SK-N-SH (cell line): Measurements from ENCODE around the gene DSC3. TPM values are rescaled to one million over a fixed set of nuclear protein-coding genes. Genes with fewer than 3 reads are reported as not detected.

Experiments
- CTCF ChIA-PET: fragments of 300-600, 350-600 bp; formaldehyde crosslinking; extraction: SDS; loops from one replicate; lab custom pipeline; 2021; lab: Yijun Ruan, JAX
- POLR2A ChIA-PET: fragments of 350-600 bp; sonication (Branson Sonifier 250); formaldehyde crosslinking; extraction: SDS; loops from one replicate; lab custom pipeline; 2020; ENCODE audit warnings: antibody characterized with exemption, inconsistent platforms; lab: Yijun Ruan, JAX
- DNase-seq: peaks from one replicate; pipeline ENCODE4 v3.0.0; 2012
- H2AFZ ChIP-seq: fragments of 200-600 bp; sonication (generic); 2 replicates; pipeline ENCODE4 v1.8.1; 2016; ENCODE audit warnings: antibody characterized with exemption, mild to moderate bottlenecking, low read depth
- H3F3A ChIP-seq: fragments of 200-600 bp; sonication (generic); replicated peaks from 2 replicates; pipeline ENCODE3; 2016; ENCODE audit warnings: antibody characterized with exemption, mild to moderate bottlenecking; ENCODE audit not compliant: insufficient read depth
- H3K27ac ChIP-seq, 2 experiments: fragments of 200-500 bp in 1 of 2; fragments of 200-600 bp in 1 of 2; sonication (Bioruptor generic) in 1 of 2; sonication (generic), shearing (Covaris generic) in 1 of 2; 2 replicates each; pipeline versions ENCODE4 v1.5.1 to v1.6.1; 2014 to 2016; ENCODE audit warnings: low read depth in 2 of 2, inconsistent platforms in 1 of 2, low read length in 1 of 2, mild to moderate bottlenecking in 1 of 2, mixed read lengths in 1 of 2
- H3K27me3 ChIP-seq: fragments of 200-600 bp; sonication (generic), shearing (Covaris generic); 2 replicates; pipeline ENCODE4 v1.6.1; 2016; ENCODE audit warnings: mixed run types; ENCODE audit not compliant: insufficient read depth
- H3K36me3 ChIP-seq, 2 experiments: fragments of 200-500 bp in 1 of 2; fragments of 200-600 bp in 1 of 2; sonication (Bioruptor generic) in 1 of 2; sonication (generic) in 1 of 2; replicated peaks in 1 of 2; 2 replicates each; pipeline versions ENCODE3 to v1.5.1; 2014 to 2016; ENCODE audit warnings: low read length in 1 of 2, mild to moderate bottlenecking in 1 of 2; ENCODE audit not compliant: insufficient read depth in 2 of 2, control insufficient read depth in 1 of 2
- H3K4me1 ChIP-seq, 2 experiments: fragments of 200-500 bp in 1 of 2; fragments of 200-600 bp in 1 of 2; sonication (Bioruptor generic) in 1 of 2; sonication (generic), shearing (Covaris generic) in 1 of 2; 2 replicates each; pipeline versions ENCODE4 v1.5.1 to v1.6.1; 2014 to 2016; ENCODE audit warnings: low read depth in 1 of 2, low read length in 1 of 2, mixed run types in 1 of 2; ENCODE audit not compliant: insufficient read depth in 2 of 2, control insufficient read depth in 1 of 2
- H3K4me2 ChIP-seq: fragments of 200-600 bp; sonication (generic), shearing (Covaris generic); 2 replicates; pipeline ENCODE4 v1.6.1; 2017; ENCODE audit warnings: mixed run types
- H3K4me3 ChIP-seq, 2 experiments: fragments of 200-500 bp in 1 of 2; fragments of 200-600 bp in 1 of 2; sonication (Bioruptor generic) in 1 of 2; sonication (generic), shearing (Covaris generic) in 1 of 2; 2 replicates each; pipeline versions ENCODE4 v1.5.1 to v1.8.1; 2014 to 2016; ENCODE audit warnings: low read depth in 2 of 2, inconsistent platforms in 1 of 2, low read length in 1 of 2, mild to moderate bottlenecking in 1 of 2, mixed read lengths in 1 of 2, moderate library complexity in 1 of 2
- H3K79me2 ChIP-seq: fragments of 200-600 bp; sonication (generic); 2 replicates; pipeline ENCODE4 v1.8.1; 2017; ENCODE audit warnings: mild to moderate bottlenecking; ENCODE audit not compliant: insufficient read depth
- H3K9ac ChIP-seq: fragments of 200-600 bp; sonication (generic); 2 replicates; pipeline ENCODE4 v1.6.1; 2017; ENCODE audit warnings: mixed run types
- H3K9me2 ChIP-seq: fragments of 200-600 bp; sonication (generic); 2 replicates; pipeline ENCODE4 v1.6.1; 2017; ENCODE audit warnings: mixed run types
- H3K9me3 ChIP-seq: fragments of 200-600 bp; sonication (generic); 2 replicates; pipeline ENCODE4 v1.6.1; 2017; ENCODE audit warnings: mixed run types, mild to moderate bottlenecking, moderate library complexity
- H4K20me1 ChIP-seq: fragments of 200-600 bp; sonication (generic); 2 replicates; pipeline ENCODE4 v1.6.1; 2017; ENCODE audit warnings: mild to moderate bottlenecking, mixed run types; ENCODE audit not compliant: insufficient read depth
- CTCF ChIP-seq: fragments of 200-600 bp; sonication (generic); IDR thresholded peaks from 2 replicates; pipeline ENCODE4 v1.6.1; 2017; ENCODE audit warnings: antibody characterized with exemption, mild to moderate bottlenecking, moderate library complexity
- GABPA ChIP-seq: IDR thresholded peaks from 2 replicates; pipeline ENCODE4 v1.4.0; 2012; ENCODE audit warnings: low read depth, mild to moderate bottlenecking
- GATA2 ChIP-seq: sonication (generic); formaldehyde crosslinking; IDR thresholded peaks from 2 replicates; pipeline ENCODE4 v1.5.0; 2020; ENCODE audit warnings: mild to moderate bottlenecking, missing genetic modification reagents
- IRF3 ChIP-seq: fragments of 150-350 bp; IDR thresholded peaks from 2 replicates; pipeline ENCODE4 v1.6.1; 2016; ENCODE audit warnings: mild to moderate bottlenecking, low read depth, low read length
- NRF1 ChIP-seq: IDR thresholded peaks from 2 replicates; pipeline ENCODE4 v1.6.1; 2012; ENCODE audit warnings: low read depth, mild to moderate bottlenecking, low read length
- RAD21 ChIP-seq: IDR thresholded peaks from 2 replicates; pipeline ENCODE4 v1.6.1; 2012; ENCODE audit warnings: mild to moderate bottlenecking, low read length
- SIN3A ChIP-seq: IDR thresholded peaks from 2 replicates; pipeline ENCODE4 v1.6.1; 2012; ENCODE audit warnings: low read depth, mild to moderate bottlenecking, low read length, moderate library complexity, borderline replicate concordance
- TCF12 ChIP-seq: IDR thresholded peaks from 2 replicates; pipeline ENCODE4 v1.4.0; 2012
- WGBS: methylation state at CpG from one replicate; pipeline ENCODE4 v1.1.6; 2017; ENCODE audit warnings: low lambda C conversion rate; 5-methylcytosine and 5-hydroxymethylcytosine counted together
- polyA plus RNA-seq, 3 experiments: library from polyadenylated mRNA; depleted of rRNA; stranded (reverse); fragments of >200 nt; gene quantifications; 2 replicates each; pipeline ENCODE4 v1.2.3, GENCODE V29; 2012

Gene DSC3
- polyA plus RNA-seq, 1 of the 3 experiments (the other 2 are of a cell fraction), result not detected

- Histone ChIP-seq H3K27me3 (no peaks in the 10 kb centered on the region), H2AFZ (no peak overlapping the region), H3K9ac (no peak overlapping the region), H3K36me3 (no peaks in the 10 kb centered on the region), H3K27ac (no peak overlapping the region), H4K20me1 (no peaks in the 10 kb centered on the region), H3K4me3 (no peak overlapping the region), H3K79me2 (no peaks in the 10 kb centered on the region), H3F3A (no peaks in the 10 kb centered on the region), H3K9me3 (no peaks in the 10 kb centered on the region)
- ChIA-PET CTCF (interaction anchor here (0.6 to 1.2 kb wide), 6 partner anchors 10 to 1096 kb away, joined by 3 to 9 read pairs (median 3); no protein-coding TSS in a partner anchor), POLR2A (no interaction called here)
- TF ChIP-seq NRF1 (no peak), CTCF (peak; percentile 47), GABPA (no peak), RAD21 (peak; percentile 47; the same call in 1 of the 2 replicates)
- TF ChIP-seq, all 33 proteins: peak for 2
- 3% methylated on average over 7 of the region's 7 CpGs for WGBS
- Histone ChIP-seq H3K4me1 (no peaks in the 10 kb centered on the region), H3K4me2 (no peak overlapping the region), H3K9me2 (no peaks in the 10 kb centered on the region)
- no peak for DNase-seq
These were observed 72.2 kb downstream of the DSC3 start for GRCh38 chr18:30970196-30970816.

- no peak for DNase-seq
- H3K9ac ChIP-seq, result no peak overlapping the region
- no peaks in the 10 kb centered on the region for H3K9me2 ChIP-seq
- 39% methylated on average over 4 of the region's 4 CpGs for WGBS
- H3K27ac ChIP-seq, result no peak overlapping the region
- CTCF ChIA-PET, result interaction anchor here (0.8 to 1.2 kb wide), 4 partner anchors 9 to 1095 kb away, joined by 3 to 9 read pairs (median 6); no protein-coding TSS in a partner anchor
- H3K9me3 ChIP-seq, result no peaks in the 10 kb centered on the region
- H3K79me2 ChIP-seq, result no peaks in the 10 kb centered on the region
- no peak for TF ChIP-seq SIN3A
- no peak for TF ChIP-seq IRF3
- TF ChIP-seq RAD21, result no peak
- no peak for TF ChIP-seq TCF12
- TF ChIP-seq GATA2 (CRISPR knock-in tag), result no peak
- no peak overlapping the region for H2AFZ ChIP-seq
- H3K4me1 ChIP-seq, result no peaks in the 10 kb centered on the region
- no peak overlapping the region for H3K4me2 ChIP-seq
- H3K36me3 ChIP-seq, result no peaks in the 10 kb centered on the region
- POLR2A ChIA-PET, result no interaction called here
- H3K4me3 ChIP-seq, result no peak overlapping the region
- no peaks in the 10 kb centered on the region for H3K27me3 ChIP-seq
- no peaks in the 10 kb centered on the region for H3F3A ChIP-seq
- H4K20me1 ChIP-seq, result no peaks in the 10 kb centered on the region
These were observed 72.8 kb downstream of the DSC3 start for GRCh38 chr18:30969670-30970170.
